Fibroblast of villous mesenchyme (primary cell): ENCODE measurements around the gene VWA3B. TPM values are rescaled to one million over a fixed set of nuclear protein-coding genes. Genes with fewer than 3 reads are reported as not detected.
"Not testable (repeated sequence)": the region's sequence is repeated elsewhere in the genome, so short reads cannot be mapped to it uniquely, and the experiment has no call there.

ENCODE experiments used
- DNase-seq: peaks from one replicate; pipeline ENCODE4 v3.0.0-alpha.2; 2010; ENCODE audit warnings: low read depth
- H3K4me3 ChIP-seq: 2 replicates; pipeline ENCODE4 v1.5.1; 2011; ENCODE audit warnings: low read depth, mild to moderate bottlenecking, low read length
- CTCF ChIP-seq: IDR thresholded peaks from 2 replicates; pipeline ENCODE4 v1.5.1; 2012; ENCODE audit warnings: low read depth, mild to moderate bottlenecking, low read length; ENCODE audit not compliant: insufficient read depth
- total RNA-seq: library from RNA; depleted of rRNA; stranded (reverse); fragments of >200 nt; gene quantifications from 2 replicates; pipeline ENCODE4 v1.2.3, GENCODE V29; 2012

Gene VWA3B
- total RNA-seq, 1 donor, result not detected

DNA sequence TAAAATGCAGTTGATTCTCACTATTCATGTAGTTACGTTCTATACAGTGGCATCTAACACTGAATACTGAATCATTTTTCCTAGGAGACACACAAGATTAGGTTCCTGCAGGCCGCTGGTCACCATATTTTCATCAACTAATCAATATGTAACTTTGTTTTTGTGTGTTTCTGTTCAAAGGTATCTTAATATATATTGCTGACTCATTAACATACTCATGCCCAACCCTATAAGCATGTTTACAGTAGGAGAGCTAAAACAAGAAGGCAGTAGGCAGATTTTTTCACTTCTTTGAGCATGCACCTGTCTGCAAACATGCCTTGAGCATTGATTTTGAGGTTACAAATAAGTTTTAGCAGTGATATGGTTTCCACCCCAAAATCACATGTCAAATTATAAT lies 229.0 kb downstream of the VWA3B start:
- TF ChIP-seq CTCF, result no peak
- no peak overlapping the region for H3K4me3 ChIP-seq
- no peak for DNase-seq

DNA sequence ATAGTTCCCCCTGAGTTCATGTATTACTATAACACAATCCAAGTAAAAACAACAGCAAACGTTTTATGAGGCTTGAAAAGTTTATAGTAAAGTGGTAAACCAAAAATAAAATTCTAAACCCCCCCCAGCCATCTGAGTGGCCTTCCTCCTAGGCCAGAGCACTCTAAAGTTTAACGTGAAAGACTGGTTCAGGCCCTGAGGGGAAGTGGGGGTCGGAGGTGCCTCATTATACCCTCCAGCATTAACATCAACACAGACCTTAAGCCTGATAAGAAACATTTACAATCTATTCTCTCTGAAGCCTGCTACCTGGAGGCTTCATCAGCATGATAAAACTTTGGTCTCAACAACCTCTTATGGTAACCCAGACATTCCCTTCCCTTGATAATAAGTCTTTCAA lies 230.2 kb downstream of the VWA3B start:
- no peak for DNase-seq
- H3K4me3 ChIP-seq, result no peak overlapping the region
- no peak for TF ChIP-seq CTCF

DNA sequence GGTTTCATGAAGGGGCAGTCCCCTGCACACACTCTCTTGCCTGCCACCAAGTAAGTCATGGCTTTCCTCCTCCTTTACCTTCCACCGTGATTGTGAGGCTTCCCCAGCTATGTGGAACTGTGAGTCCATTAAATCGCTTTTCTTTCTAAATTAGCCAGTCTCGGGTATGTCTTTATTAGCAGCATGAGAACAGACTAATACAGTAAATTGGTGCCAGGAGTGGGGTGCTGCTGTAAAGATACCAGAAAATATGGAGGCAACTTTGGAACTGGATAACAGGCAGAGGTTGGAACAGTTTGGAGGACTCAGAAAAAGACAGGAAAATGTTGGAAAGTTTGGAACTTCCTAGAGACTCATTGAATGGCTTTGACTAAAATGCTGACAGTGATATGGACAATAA lies 233.2 kb downstream of the VWA3B start:
- not testable (repeated sequence) for H3K4me3 ChIP-seq, DNase-seq

DNA sequence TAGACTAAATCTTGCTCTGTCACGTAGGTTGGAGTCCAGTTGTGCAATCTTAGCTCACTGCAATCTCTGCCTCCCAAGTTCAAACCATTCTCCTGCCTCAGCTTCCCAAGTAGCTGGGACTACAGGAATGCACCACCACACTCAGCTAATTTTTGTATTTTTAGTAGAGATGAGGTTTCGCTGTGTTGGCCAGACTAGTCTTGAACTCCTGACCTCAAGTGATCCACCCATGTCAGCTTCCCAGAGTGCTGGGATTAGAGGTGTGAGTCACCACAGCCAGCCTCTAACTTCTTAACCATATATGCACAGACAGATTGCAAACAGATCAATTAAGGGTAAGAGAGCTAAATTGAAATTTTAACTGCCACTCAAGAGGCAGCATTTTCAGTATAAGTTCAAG lies 237.2 kb downstream of the VWA3B start:
- TF ChIP-seq CTCF, result no peak
- DNase-seq, result peak; percentile 44
- no peak overlapping the region for H3K4me3 ChIP-seq

DNA sequence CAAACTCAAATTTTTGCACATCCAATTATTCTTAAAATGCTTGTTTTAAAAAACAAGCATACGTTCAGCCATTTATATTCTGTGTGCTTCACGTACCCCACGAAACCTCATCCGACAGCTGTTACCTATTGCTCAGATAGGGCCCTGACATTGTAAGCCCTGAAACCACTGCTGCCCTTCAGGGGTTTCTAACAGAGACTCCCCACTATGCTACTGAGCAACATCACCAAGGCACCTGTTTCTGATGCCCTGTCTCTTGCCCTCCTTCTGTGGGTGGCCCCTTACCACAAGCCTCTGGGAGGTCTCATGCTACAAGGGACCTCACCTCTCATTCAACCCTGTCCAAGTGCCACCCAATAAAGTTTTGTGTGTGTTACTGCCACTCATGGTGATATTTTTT lies 240.8 kb downstream of the VWA3B start:
- H3K4me3 ChIP-seq, result no peak overlapping the region
- no peak for TF ChIP-seq CTCF
- no peak for DNase-seq

- H3K4me3 ChIP-seq, result no peak overlapping the region
- no peak for DNase-seq
- TF ChIP-seq CTCF, result no peak
Measured at GRCh38 chr2:98329549-98329948, 242.6 kb downstream of the VWA3B start.

DNA sequence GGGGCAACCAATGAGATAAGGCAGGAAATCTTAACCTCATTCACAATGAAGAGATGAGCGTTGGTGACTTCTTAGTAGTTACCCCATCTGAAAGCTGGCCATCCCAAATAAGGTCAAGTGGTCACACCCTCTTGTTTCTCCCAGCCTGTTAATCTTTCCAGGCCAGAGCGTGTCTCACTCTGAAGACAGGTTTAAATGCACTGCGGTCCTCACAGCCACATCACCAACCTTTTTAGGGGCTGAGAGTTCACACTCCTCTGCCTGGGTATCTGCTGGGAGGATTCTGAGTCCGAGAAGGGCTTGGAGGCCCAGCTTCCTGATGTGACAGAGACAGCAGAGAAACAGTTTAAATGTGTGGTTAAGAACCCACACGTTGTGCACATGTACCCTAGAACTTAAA lies 246.0 kb downstream of the VWA3B start:
- TF ChIP-seq CTCF, result no peak
- DNase-seq, result no peak
- no peak overlapping the region for H3K4me3 ChIP-seq
